HG03095 (cell line): Measurements from ENCODE around the gene COPE.
"Not testable (repeated sequence)": the region's sequence is repeated elsewhere in the genome, so short reads cannot be mapped to it uniquely, and the experiment has no call there.

Experiments used
- ATAC-seq: cut with Tn5 transposase; IDR thresholded peaks from one replicate; pipeline ENCODE4 v1.9.1; 2021; ENCODE audit warnings: moderate library complexity; ENCODE audit not compliant: unreplicated experiment

Gene COPE

GRCh38 chr19:18919086-18919899 lies at the start of gene COPE, which contains the start of gene DDX49:
Gene COPE, minus strand, starts transcription at chr19:18919387. Its CDS starts 39 bp downstream, at chr19:18919348.
Gene DDX49, plus strand, starts transcription at chr19:18919715. Its CDS starts 27 bp downstream, at chr19:18919742.
- peak; percentile 72 for ATAC-seq

DNA sequence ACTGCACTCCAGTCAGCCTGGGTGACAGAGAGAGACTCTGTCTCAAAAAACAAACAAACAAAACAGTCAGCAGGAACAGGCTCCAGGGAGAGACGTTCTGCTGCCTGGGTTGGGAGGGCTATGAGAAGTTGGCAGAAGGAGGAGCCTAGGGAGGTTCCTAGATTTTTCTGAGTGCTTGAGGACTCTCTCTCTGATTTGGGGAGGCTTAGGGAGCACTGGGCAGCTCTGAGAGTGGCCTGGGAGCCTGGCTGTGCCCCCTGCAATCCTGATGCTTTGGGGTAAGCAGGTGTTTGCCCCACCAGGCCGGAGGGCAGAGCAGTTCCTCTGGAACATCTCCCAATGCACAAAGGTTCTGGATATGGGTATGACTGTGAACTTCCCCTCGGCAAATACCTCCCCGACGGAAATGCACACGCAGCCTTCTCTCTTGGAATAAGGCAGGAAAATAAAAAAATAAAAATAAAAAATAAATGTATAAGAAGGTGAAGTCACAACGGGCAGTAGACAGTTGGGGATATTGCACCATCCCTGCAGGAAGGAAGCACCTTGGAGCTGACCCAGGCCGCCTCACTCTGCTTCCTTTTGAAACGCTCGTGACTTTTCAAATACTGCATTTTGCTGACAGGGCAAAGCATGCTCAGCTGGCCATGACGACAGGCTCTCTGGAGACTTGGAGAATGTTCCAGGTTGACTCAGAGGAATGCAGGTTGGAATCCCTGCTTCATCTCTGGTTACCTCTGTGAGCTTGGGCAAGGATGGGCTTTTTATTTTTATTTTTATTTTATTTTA lies 48.4 kb upstream of the COPE start:
- no peak for ATAC-seq

DNA sequence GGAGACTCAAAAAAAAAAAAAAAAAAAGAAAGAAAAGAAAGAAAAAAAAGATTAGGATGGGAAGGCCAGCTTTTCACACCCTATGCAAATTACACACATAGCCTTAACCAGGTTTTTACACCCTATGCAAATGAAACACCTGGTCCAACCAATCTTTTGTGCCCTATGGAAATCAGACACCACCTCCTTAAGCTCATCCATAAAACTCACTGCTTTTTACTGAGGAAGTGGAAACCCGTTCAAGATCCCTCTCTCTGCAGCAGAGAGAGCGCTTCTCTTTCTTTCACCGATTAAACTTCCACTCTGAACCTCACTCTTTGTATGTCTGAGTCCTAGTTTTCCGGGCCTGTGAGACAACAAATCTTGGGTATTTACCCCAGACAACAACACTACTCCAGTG lies 47.1 kb upstream of the COPE start:
- ATAC-seq, result no peak

DNA sequence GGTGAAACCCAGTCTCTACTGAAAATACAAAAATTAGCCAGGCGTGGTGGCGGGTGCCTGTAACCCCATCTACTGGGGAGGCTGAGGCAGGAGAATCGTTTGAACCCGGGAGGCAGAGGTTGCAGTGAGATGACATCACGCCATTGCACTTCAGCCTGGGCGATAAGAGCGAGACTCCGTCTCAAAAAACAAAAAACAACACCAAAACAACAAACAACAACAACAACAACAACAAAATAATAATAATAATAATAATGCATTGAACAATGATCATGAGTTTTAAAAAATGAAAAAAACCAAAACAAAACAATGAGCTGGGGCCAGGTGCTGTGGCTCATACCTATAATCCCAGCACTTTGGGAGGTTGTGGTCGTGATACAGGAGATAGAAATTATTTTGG lies 44.9 kb upstream of the COPE start:
- no peak for ATAC-seq

DNA sequence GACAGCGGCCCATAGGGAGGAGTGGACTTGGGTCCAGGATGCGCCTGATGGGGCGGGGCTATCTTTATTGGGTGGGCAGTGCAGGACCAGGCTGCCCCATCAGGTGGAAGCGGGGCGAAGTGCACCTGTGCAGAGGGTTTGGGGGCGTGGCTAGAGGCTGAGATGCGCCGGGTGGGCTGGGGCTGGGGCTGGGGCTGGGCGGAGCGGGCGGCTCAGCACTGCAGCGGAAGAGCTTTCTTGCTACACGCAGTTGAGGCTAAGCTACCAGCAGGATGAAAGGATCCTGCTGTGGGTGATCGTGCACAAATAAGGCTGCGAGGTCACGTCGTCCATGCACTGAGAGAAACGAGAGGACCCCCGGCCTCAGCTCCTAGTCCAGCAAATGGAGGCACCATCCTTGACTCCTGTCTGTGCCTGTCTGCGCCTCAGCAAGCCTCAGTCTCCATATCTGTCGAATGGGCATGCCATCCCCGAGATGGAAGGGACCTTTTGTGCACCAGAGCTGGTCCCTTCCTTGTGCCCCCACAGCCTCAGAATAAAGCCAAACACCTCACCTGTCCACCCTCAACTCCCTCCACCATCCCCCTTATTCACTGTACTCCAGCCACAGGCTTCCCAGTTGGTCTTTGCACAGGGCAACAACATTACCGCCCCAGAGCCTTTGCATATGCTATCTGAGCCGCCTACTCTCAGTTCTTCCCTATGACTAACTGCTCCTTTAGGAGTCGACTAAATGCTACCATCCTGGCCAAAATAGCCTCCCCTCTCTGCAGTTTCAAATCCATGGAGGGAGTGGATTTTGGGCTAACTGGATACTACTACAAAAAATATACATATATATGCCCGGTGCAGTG lies 42.8 kb upstream of the COPE start:
- no peak for ATAC-seq

DNA sequence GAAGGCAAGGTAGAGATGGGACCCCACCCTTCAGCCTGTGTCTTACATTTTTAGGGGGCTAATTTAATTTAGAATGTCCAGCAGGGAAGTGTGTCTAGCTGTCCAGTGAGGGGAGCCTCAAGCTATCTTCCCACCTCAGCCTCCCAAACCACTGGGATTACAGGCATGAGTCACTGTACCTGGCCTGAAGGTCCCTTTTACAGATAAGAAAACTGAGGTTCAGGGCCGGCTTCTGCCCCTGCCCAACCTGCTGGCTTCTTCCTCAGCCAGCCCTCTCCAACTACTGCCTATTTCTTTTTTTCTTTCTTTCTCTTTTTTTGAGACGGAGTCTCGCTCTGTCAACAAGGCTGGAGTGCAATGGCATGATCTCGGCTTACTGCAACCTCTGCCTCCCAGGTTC lies 41.2 kb upstream of the COPE start:
- no peak for ATAC-seq

DNA sequence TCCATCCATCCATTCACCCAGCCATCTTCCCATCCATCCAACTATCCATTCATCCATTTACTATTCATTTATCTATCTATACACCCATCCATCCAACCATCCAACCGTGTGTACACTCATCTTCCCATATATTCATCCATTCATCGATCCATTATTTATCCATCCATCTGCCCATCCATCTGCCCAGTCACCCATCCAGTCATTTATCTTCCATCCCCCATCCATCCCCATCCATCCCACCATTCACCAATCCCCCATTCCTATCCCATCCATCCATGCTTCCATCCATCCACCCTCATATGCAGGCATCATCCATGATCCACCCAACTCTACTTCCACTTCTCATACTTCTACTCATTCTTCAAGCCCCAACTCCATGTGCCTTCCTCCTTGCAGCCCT lies 35.9 kb upstream of the COPE start:
- ATAC-seq, result no peak

GRCh38 chr19:18954094-18954493 lies 34.9 kb upstream of the COPE start:
- ATAC-seq, result no peak

DNA sequence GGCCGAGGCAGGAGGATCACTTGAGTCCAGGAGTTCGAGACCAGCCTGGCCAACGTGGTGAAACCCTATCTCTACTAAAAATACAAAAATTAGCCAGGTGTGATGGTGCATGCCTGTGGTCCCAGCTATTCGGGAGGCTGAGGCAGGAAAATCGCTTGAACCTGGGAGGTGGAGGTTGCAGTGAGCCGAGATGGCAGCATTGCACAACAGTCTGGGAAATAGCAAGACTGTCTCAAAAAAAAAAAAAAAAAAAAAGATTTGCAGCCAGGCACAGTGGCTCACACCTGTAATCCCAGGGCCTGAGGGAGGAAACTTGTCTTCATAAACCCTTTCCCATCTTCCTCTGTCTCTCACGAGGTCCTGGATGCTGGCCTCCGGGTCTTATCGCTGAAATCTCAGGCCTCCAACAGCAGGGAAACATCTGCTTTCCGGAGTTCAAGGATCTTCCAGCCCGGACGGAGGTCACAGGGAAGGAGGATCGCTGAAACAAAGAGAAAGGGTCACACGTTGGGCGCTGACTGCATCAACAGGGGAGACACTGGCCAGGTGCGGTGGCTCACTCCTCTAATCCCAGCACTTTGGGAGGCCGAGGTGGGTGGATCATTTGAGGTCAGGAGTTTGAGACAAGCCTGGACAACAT lies 33.3 kb upstream of the COPE start:
- ATAC-seq, result not testable (repeated sequence)

- ATAC-seq, result no peak
Observed at GRCh38 chr19:18951721-18952281, 32.6 kb upstream of the COPE start.

DNA sequence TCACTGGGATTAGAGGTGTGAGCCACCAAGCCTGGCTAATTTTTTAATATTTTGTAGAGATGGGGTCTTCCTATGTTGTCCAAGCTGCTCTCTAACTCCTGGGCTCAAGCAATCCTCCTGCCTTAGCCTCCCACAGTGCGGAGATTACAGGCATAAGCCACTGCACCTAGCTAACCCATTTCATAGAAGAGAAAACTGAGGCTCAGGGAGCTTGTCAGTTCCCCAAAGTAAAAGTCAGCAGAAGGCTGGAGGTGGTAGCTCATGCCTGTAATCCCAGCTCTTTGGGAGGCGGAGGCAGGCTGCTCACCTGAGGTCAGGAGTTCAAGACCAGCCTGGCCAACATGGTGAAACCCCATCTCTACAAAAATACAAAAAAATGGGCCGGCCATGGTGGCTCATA lies 30.7 kb upstream of the COPE start:
- no peak for ATAC-seq

DNA sequence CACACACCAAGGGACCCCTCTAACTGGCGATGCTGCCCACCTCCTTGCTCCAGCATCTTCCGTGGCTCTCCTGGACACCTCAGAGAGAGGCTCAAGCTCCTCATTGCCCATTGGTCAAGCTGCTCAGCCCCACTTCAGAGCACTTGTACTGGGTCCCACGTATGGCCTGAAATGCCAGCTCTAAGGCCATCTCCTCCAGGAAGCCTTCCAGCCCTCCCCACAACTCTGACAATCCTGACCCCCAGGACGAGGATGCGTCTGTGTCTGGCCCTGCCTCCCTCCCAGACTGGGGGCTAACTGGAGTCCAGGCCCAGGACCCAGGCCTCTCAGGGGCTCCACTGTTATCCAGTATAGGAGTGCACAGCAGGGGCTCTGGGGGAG lies 29.8 kb upstream of the COPE start:
- ATAC-seq, result no peak

- ATAC-seq, result no peak
Observed at GRCh38 chr19:18948075-18948975, 29.1 kb upstream of the COPE start.

DNA sequence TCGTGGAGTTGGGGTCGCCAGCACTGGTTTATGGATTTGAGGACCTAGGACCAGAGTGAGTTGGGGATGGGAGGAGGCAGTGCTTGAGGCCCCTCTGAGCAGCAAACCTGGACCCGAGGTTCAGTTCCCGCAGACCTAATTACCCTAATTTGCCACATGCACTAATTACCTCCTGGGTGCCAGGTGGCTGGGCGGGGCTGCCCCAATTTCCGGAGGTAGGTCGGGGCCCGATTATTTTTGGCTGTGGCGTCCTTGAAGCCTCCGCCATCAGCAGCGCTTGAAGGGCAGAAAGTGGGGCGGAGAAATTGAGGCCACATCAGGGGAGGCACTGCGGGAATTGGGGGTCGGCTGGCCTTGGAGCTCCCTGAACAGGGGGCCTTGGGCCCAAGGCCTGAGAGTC lies 27.7 kb upstream of the COPE start:
- ATAC-seq, result no peak

DNA sequence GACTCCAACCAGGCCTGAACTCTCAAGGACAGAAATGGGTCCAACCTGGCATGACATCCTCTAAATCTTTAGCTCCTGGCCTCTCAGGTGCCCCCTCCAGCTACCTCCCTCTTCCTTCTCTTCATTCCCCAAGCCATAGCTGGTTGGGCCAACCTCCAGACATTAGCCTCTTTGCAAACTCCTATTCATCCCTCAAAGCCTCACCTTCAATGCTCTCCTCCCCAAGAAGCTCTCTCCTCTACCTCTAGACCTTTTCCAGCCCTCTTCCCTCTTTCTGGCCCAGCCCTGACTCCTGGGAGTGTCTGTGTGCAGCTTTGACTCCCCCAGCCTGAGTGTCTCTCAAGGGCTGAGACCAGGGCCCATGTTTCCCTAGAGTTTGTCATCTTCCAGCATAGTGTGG lies 27.1 kb upstream of the COPE start:
- ATAC-seq, result no peak

DNA sequence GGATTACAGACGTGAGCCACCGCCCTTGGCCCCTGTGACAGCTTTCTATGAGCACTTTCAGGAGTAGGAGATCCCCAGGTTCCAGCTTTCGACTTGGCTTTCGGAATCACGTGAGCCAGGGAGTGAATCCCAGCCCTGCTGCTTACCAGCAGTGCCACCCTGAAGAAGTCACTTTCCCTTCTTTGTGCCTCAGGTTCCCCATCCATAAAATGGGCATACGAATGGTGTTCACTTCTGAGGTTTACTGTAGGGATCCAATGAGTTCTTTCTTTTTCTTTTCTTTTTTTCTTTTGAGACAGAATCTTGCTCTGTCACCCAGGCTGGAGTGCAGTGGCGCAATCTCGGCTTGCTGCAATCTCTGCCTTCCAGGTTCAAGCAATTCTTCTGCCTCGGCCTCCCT lies 26.1 kb upstream of the COPE start:
- ATAC-seq, result no peak

DNA sequence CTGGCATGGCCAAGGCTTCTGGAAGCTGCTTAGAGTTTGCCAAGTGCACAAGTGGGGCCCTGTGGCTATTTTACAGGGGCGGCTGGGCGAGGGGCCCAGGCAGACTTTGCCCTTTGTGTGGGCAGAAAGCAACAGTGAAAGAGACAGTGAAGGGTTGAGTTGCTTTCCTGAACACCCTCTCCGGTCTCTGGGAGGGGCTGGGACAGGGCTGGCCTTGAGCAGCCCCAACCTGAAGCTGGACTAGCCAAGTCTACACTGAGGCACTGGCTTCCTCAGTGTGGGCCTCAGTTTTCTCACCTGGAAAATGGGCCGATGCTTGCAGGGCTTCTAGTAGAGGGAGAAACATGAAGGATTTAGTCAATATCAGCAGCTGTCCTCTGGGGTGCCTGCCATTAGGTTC lies 24.3 kb upstream of the COPE start:
- ATAC-seq, result no peak

- no peak for ATAC-seq
Observed at GRCh38 chr19:18942692-18943091, 23.5 kb upstream of the COPE start.

DNA sequence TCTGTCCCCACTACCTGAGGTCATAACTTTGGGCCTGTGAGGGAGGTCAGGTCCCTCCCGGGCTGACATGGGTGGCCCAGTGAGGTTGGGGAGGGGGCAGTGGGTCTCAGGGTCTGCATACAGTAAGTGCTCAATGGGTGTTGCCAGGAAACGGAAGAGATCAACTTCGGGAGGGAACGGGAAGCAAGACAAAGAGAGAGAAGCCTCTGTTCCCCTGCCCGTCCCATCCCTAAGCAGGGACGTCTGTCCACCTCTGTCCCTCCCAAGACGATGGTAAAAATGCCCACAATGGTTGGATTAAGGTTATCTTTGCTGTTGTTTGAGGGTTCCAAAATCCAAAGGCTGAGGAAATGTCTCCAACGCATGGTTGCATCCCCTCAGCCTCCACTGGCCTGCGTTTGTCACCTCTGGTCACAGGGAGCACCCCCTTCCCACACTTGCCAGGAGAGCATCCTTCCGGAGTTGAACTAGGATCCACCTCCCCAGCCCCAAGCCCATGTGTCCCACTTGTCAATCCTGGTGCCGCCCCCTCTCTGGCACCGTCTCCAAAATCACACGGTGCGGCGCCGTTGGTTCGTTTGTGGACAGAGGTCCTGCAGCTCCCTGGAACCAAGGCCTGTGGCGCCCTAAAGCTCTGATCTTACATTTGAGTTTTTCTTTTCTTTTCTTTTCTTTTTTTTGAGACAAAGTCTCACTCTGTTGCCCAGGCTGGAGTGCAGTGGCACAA lies 22.6 kb upstream of the COPE start:
- no peak for ATAC-seq
